ENCODE data around the gene MANSC1.

MANSC1 gene

DNA sequence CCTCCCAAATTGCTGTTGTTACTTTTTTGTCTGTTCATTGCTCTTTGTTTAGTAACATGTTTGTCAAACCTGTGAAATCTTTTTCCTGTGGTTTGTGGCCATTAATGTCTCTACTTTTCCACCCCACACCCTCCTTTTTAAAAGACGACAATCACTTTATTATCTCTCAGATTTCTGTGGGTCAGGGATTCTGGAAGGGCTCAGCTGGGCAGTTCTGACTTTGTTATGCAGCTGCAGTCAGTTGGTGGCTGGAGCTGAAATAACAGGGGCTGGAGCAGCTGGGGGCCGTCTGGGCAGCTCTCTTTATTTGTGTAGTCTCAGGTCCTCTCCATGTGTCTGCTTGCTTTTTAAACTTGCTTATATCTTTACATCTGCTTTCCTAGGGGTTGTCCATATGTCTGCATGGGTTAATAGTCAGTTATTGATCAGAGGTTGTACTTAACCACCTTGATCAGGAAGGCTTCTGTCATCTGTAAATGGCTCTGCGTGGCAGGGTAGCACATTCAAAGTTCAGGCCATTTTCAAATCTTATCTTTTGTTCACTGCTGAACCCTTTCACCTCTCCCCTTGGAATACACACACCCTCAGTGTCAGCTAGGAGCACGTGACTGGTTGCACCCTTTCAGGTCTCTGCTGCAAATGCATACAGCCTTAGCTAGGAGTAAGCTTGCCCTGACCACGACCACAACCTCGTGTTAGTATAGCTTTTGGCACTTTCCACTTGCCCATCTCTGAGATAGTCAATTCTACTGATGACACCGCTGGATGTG, 34.7 kb upstream of the MANSC1 start:
- no peak for DNase-seq (ENCODE audit: low read depth, low spot score)

GRCh38 chr12:12381982-12382381, 31.9 kb upstream of the MANSC1 start:
- no peaks in the 10 kb centered on the region for H3K9me3 ChIP-seq (ENCODE audit: low read depth, low read length)
- no peak overlapping the region for H3K27ac ChIP-seq
- H3K4me3 ChIP-seq: no peak overlapping the region
- 0 out of 2 replicates have a peak, but pooled peaks cover 3% of the 10 kb centered on the region for H3K36me3 ChIP-seq (ENCODE audit: insufficient read depth, low read length)
- no peak for TF ChIP-seq FOXP2 (optimal IDR thresholded peaks at IDR 0.05; ENCODE audit: control extremely low read depth, extremely low read length, insufficient read depth)
- no peak for TF ChIP-seq POLR2AphosphoS5 (IDR thresholded peaks at IDR 0.05; ENCODE audit: borderline replicate concordance, low read depth, low read length)
- no peak for TF ChIP-seq EZH2 (IDR thresholded peaks at IDR 0.05)
- DNase-seq (ENCODE audit: low read depth, low spot score): no peak
- H3K9ac ChIP-seq (ENCODE audit: insufficient read length): no peak overlapping the region

More for the DNA sequence above, 34.7 kb upstream of the MANSC1 start:
- no peak overlapping the region for H3K27ac ChIP-seq
- TF ChIP-seq EZH2 (IDR thresholded peaks at IDR 0.05) (no peak), FOXP2 (optimal IDR thresholded peaks at IDR 0.05; ENCODE audit: control extremely low read depth, extremely low read length, insufficient read depth) (no peak), POLR2AphosphoS5 (IDR thresholded peaks at IDR 0.05; ENCODE audit: borderline replicate concordance, low read depth, low read length) (no peak)
- H3K9ac ChIP-seq (ENCODE audit: insufficient read length): no peak overlapping the region
- H3K4me3 ChIP-seq: no peak overlapping the region
- H3K9me3 ChIP-seq (ENCODE audit: low read depth, low read length): no peaks in the 10 kb centered on the region
- H3K36me3 ChIP-seq (ENCODE audit: insufficient read depth, low read length): 0 out of 2 replicates have a peak, but pooled peaks cover 3% of the 10 kb centered on the region

GRCh38 chr12:12380949-12381593, 31.0 kb upstream of the MANSC1 start:
- no peak for DNase-seq (ENCODE audit: low read depth, low spot score)
- no peak for TF ChIP-seq FOXP2 (optimal IDR thresholded peaks at IDR 0.05; ENCODE audit: control extremely low read depth, extremely low read length, insufficient read depth)
- no peak for TF ChIP-seq POLR2AphosphoS5 (IDR thresholded peaks at IDR 0.05; ENCODE audit: borderline replicate concordance, low read depth, low read length)
- TF ChIP-seq EZH2 (IDR thresholded peaks at IDR 0.05): no peak
- H3K27ac ChIP-seq: no peak overlapping the region
- H3K9me3 ChIP-seq (ENCODE audit: low read depth, low read length): no peaks in the 10 kb centered on the region
- no peak overlapping the region for H3K4me3 ChIP-seq
- no peak overlapping the region for H3K9ac ChIP-seq (ENCODE audit: insufficient read length)
- 0 out of 2 replicates have a peak, but pooled peaks cover 3% of the 10 kb centered on the region for H3K36me3 ChIP-seq (ENCODE audit: insufficient read depth, low read length)

DNA sequence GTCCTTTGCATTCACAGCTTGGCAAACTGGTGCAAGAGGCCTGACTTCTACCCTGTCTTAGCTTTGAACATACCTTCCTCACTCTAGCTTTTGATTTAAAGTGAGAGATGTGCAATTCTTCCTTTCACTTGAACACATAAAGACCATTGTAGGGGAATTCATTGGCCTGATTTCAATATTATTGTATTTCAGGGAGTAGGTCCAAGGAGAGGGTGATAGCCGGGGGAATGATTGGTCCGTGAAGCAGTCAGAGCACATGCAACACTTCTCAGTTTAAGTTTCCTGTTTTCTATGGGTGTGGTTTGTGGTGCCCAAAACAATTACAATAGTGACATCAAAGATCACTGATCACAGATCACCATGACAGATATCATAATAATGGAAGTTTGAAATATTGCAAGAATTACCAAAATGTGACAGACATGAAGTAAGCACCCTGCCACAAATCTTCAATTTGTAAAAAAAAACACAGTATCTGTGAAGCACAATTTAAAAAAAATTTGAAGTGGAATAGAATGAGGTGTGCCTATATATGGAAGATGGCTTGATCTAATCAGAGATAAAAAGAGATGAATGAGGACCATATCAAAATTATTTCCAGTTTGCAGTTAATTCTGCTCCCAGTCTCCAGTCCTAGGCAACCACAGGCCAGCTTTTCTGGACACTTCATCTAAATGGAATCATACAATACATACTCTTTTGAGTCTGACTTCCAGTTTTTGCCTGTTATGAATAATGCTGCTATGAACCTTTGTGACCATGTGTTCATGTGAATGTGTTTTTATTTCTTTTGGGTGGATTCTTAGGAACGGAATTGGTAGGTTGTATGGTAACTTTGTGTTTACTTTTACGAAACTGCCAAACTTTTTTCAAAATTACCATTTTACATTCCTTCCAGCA, 30.0 kb upstream of the MANSC1 start:
- Histone ChIP-seq H3K4me3 (no peak overlapping the region), H3K27ac (no peak overlapping the region), H3K9me3 (ENCODE audit: low read depth, low read length) (no peaks in the 10 kb centered on the region), H3K9ac (ENCODE audit: insufficient read length) (no peak overlapping the region), H3K36me3 (ENCODE audit: insufficient read depth, low read length) (0 out of 2 replicates have a peak, but pooled peaks cover 3% of the 10 kb centered on the region)
- no peak for DNase-seq (ENCODE audit: low read depth, low spot score)
- TF ChIP-seq POLR2AphosphoS5 (IDR thresholded peaks at IDR 0.05; ENCODE audit: borderline replicate concordance, low read depth, low read length) (no peak), EZH2 (IDR thresholded peaks at IDR 0.05) (no peak), FOXP2 (optimal IDR thresholded peaks at IDR 0.05; ENCODE audit: control extremely low read depth, extremely low read length, insufficient read depth) (no peak)

GRCh38 chr12:12378616-12379015, 28.6 kb upstream of the MANSC1 start:
- H3K4me3 ChIP-seq: no peak overlapping the region
- H3K9me3 ChIP-seq (ENCODE audit: low read depth, low read length): no peaks in the 10 kb centered on the region
- DNase-seq (ENCODE audit: low read depth, low spot score): no peak
- H3K9ac ChIP-seq (ENCODE audit: insufficient read length): no peak overlapping the region
- H3K36me3 ChIP-seq (ENCODE audit: insufficient read depth, low read length): 0 out of 2 replicates have a peak, but pooled peaks cover 3% of the 10 kb centered on the region
- no peak overlapping the region for H3K27ac ChIP-seq
- TF ChIP-seq EZH2 (IDR thresholded peaks at IDR 0.05) (no peak), POLR2AphosphoS5 (IDR thresholded peaks at IDR 0.05; ENCODE audit: borderline replicate concordance, low read depth, low read length) (no peak)

GRCh38 chr12:12376646-12377448, 26.8 kb upstream of the MANSC1 start:
- no peak overlapping the region for H3K9ac ChIP-seq (ENCODE audit: insufficient read length)
- DNase-seq (ENCODE audit: low read depth, low spot score): peak; percentile 50
- no peaks in the 10 kb centered on the region for H3K9me3 ChIP-seq (ENCODE audit: low read depth, low read length)
- H3K4me3 ChIP-seq: no peak overlapping the region
- TF ChIP-seq EZH2 (IDR thresholded peaks at IDR 0.05) (no peak), FOXP2 (optimal IDR thresholded peaks at IDR 0.05; ENCODE audit: control extremely low read depth, extremely low read length, insufficient read depth) (no peak), POLR2AphosphoS5 (IDR thresholded peaks at IDR 0.05; ENCODE audit: borderline replicate concordance, low read depth, low read length) (no peak)
- no peaks in the 10 kb centered on the region for H3K36me3 ChIP-seq (ENCODE audit: insufficient read depth, low read length)
- no peak overlapping the region for H3K27ac ChIP-seq

DNA sequence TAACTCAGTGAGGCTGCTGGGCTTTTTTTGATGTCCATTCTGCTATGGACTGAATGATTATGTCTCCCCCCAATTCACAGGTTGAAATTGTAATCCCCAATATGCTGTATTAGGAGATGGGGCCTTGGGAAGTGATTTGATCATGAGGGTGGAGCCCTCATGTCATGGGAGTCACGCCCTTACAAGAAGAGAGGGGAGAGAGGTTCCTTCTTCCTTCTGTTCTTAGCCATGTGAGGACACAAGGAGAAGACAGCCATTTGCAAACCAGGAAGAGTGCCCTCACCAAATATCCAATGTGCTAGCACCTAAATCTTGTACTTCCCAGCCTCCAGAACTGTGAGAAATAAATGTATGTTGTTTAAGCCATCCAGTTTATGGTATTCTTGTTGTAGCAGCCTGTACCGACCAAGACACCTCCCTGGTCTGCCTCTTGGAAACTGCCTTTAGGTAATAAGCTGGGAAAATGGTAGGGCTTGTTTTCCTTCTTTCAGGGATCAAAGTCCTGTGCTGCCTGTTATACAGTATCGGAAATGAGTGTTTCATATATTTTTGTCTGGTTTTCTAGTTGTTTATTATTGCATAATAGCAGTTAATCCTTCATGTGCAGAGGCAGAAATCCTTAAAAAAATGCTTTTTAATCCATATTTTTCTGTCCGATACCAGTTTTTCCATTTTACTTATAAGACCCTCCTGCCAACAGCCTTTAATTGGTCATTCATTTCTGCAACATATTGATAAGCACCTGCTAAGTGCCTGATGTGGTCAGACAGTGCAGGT, 23.1 kb upstream of the MANSC1 start:
- TF ChIP-seq FOXP2 (optimal IDR thresholded peaks at IDR 0.05; ENCODE audit: control extremely low read depth, extremely low read length, insufficient read depth): no peak
- no peak for TF ChIP-seq POLR2AphosphoS5 (IDR thresholded peaks at IDR 0.05; ENCODE audit: borderline replicate concordance, low read depth, low read length)
- no peak for TF ChIP-seq EZH2 (IDR thresholded peaks at IDR 0.05)
- H3K27ac ChIP-seq: no peak overlapping the region
- H3K9me3 ChIP-seq (ENCODE audit: low read depth, low read length): no peaks in the 10 kb centered on the region
- no peak overlapping the region for H3K4me3 ChIP-seq
- DNase-seq (ENCODE audit: low read depth, low spot score): no peak
- H3K36me3 ChIP-seq (ENCODE audit: insufficient read depth, low read length): no peaks in the 10 kb centered on the region; the same call in 1 of the 2 replicates
- no peak overlapping the region for H3K9ac ChIP-seq (ENCODE audit: insufficient read length)

Data from SK-N-MC (cell line).